ENCODE measurements around the gene SEMA4F. TPM values are rescaled to one million over a fixed set of nuclear protein-coding genes. Genes with fewer than 3 reads are reported as not detected.

Gene SEMA4F
- total RNA-seq, 1 experiment from 2014 or later = 7.6 TPM

DNA sequence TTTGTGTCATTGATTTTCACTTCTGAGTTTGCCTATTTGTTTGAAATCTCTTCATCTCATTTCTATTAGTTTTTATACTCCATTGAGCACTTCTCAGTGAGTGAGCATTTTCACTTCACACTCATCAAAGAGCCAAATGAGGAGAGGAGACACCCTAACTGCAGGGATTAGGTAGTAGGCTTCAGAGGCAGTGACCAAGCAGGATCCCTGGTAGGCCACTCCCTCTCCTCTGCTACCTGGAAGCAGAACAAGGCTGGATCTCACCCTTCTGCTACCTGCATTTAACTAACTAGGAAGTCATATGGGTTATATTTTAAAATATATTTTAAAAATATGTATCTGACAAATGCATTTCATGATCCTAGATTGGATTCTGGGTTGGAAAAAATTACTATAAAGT is 52.7 kb downstream of the SEMA4F start:
- no peak for DNase-seq
- Histone ChIP-seq H3K4me1 (no peaks in the 10 kb centered on the region), H3K36me3 (ENCODE audit: control insufficient read depth, insufficient read depth, low read length) (no peaks in the 10 kb centered on the region), H3K9me3 (no peaks in the 10 kb centered on the region), H3K27me3 (replicated peaks; ENCODE audit: control insufficient read depth, insufficient read depth, low read length) (no peaks in the 10 kb centered on the region), H3K4me3 (ENCODE audit: low read depth, low read length) (no peak overlapping the region)
- H3K36me3 Mint-ChIP-seq (ENCODE audit: insufficient read depth, unreplicated experiment) = no peaks in the 10 kb centered on the region
- TF ChIP-seq, protein P1, sequence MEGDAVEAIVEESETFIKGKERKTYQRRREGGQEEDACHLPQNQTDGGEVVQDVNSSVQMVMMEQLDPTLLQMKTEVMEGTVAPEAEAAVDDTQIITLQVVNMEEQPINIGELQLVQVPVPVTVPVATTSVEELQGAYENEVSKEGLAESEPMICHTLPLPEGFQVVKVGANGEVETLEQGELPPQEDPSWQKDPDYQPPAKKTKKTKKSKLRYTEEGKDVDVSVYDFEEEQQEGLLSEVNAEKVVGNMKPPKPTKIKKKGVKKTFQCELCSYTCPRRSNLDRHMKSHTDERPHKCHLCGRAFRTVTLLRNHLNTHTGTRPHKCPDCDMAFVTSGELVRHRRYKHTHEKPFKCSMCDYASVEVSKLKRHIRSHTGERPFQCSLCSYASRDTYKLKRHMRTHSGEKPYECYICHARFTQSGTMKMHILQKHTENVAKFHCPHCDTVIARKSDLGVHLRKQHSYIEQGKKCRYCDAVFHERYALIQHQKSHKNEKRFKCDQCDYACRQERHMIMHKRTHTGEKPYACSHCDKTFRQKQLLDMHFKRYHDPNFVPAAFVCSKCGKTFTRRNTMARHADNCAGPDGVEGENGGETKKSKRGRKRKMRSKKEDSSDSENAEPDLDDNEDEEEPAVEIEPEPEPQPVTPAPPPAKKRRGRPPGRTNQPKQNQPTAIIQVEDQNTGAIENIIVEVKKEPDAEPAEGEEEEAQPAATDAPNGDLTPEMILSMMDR (IDR thresholded peaks at IDR 0.05; ENCODE audit: insufficient read depth in 1 of 2, low read depth in 1 of 2, low read length in 1 of 2, severe bottlenecking in 1 of 2, unreplicated experiment in 1 of 2) = no peak
- no peak overlapping the region for H3K27ac Mint-ChIP-seq (ENCODE audit: unreplicated experiment)
- no peak overlapping the region for H3K4me3 Mint-ChIP-seq (ENCODE audit: unreplicated experiment)
- CTCF ChIA-PET = no interaction called here
- H3K4me1 Mint-ChIP-seq (ENCODE audit: low read depth, unreplicated experiment) = peaks cover 7% of the 10 kb centered on the region
- no peaks in the 10 kb centered on the region for H3K9me3 Mint-ChIP-seq (ENCODE audit: unreplicated experiment)
- intact Hi-C loops (cut with micrococcal nuclease; ENCODE audit: unreplicated experiment) = no loop called here
- H3K27me3 Mint-ChIP-seq (ENCODE audit: insufficient read depth, unreplicated experiment) = peaks cover 4% of the 10 kb centered on the region
- POLR2A ChIA-PET = no interaction called here
- BruUV-seq (replicated peaks) = no TSS peak

DNA sequence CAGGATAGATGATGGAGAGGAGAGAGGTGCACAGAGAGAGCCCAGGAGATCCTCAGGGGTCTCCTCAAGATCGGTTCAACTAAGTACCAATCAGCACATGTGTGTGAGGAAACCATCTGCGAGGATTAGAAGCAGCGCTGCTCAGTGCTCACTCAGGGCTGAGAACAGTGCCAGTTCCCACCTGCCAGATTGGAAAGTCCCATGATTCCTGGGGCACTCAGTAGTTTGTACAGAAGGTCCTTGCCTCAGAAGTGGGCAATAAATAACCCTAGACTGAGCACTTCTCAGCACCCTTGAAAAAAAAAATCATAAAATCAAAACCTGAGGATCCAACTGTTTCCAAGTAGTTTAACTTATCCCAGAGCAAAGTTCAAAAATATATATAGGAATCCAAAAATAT is 53.8 kb downstream of the SEMA4F start:
- ChIA-PET POLR2A (no interaction called here), CTCF (no interaction called here)
- H3K9me3 Mint-ChIP-seq (ENCODE audit: unreplicated experiment) = no peaks in the 10 kb centered on the region
- H3K9me3 ChIP-seq = no peaks in the 10 kb centered on the region
- H3K4me1 ChIP-seq = no peaks in the 10 kb centered on the region
- no peaks in the 10 kb centered on the region for H3K36me3 Mint-ChIP-seq (ENCODE audit: insufficient read depth, unreplicated experiment)
- H3K36me3 ChIP-seq (ENCODE audit: control insufficient read depth, insufficient read depth, low read length) = no peaks in the 10 kb centered on the region
- intact Hi-C loops (cut with micrococcal nuclease; ENCODE audit: unreplicated experiment) = no loop called here
- peaks cover 9% of the 10 kb centered on the region for H3K27me3 Mint-ChIP-seq (ENCODE audit: insufficient read depth, unreplicated experiment)
- H3K27me3 ChIP-seq (replicated peaks; ENCODE audit: control insufficient read depth, insufficient read depth, low read length) = no peaks in the 10 kb centered on the region
- no peaks in the 10 kb centered on the region for H3K4me1 Mint-ChIP-seq (ENCODE audit: low read depth, unreplicated experiment)
- no peak overlapping the region for H3K27ac Mint-ChIP-seq (ENCODE audit: unreplicated experiment)
- DNase-seq = no peak
- BruUV-seq (replicated peaks) = no TSS peak
- TF ChIP-seq, protein P1 (IDR thresholded peaks at IDR 0.05; ENCODE audit: insufficient read depth in 1 of 2, low read depth in 1 of 2, low read length in 1 of 2, severe bottlenecking in 1 of 2, unreplicated experiment in 1 of 2) = no peak
- no peak overlapping the region for H3K4me3 ChIP-seq (ENCODE audit: low read depth, low read length)
- no peak overlapping the region for H3K4me3 Mint-ChIP-seq (ENCODE audit: unreplicated experiment)

DNA sequence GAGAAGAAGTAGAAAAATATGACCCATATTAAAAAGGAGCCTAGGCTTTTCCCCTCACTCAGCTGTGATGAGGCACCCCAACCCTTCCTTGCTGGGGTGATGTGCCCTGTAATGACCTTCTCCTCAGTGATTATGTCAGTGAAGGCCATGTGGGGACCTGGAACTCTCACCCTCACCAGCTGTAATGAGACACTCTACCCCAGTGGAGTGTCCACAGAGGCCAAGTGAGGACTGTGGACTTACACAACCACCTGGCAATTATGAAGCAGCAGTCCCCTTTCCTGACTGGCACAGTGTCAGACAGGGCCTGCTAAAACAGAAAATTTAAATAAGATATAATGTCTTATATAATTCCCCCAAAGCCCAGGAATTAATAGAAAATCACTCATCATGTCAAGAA is 54.2 kb downstream of the SEMA4F start:
- DNase-seq = no peak
- Histone ChIP-seq H3K9me3 (no peaks in the 10 kb centered on the region), H3K4me3 (ENCODE audit: low read depth, low read length) (no peak overlapping the region), H3K36me3 (ENCODE audit: control insufficient read depth, insufficient read depth, low read length) (no peaks in the 10 kb centered on the region), H3K4me1 (no peaks in the 10 kb centered on the region), H3K27me3 (replicated peaks; ENCODE audit: control insufficient read depth, insufficient read depth, low read length) (no peaks in the 10 kb centered on the region)
- TF ChIP-seq, protein P1 (IDR thresholded peaks at IDR 0.05; ENCODE audit: insufficient read depth in 1 of 2, low read depth in 1 of 2, low read length in 1 of 2, severe bottlenecking in 1 of 2, unreplicated experiment in 1 of 2) = no peak
- ChIA-PET CTCF (no interaction called here), POLR2A (no interaction called here)
- Mint-ChIP-seq H3K27me3 (ENCODE audit: insufficient read depth, unreplicated experiment) (peaks cover 9% of the 10 kb centered on the region), H3K36me3 (ENCODE audit: insufficient read depth, unreplicated experiment) (no peaks in the 10 kb centered on the region), H3K4me1 (ENCODE audit: low read depth, unreplicated experiment) (no peaks in the 10 kb centered on the region), H3K4me3 (ENCODE audit: unreplicated experiment) (no peak overlapping the region), H3K27ac (ENCODE audit: unreplicated experiment) (no peak overlapping the region), H3K9me3 (ENCODE audit: unreplicated experiment) (no peaks in the 10 kb centered on the region)
- no TSS peak for BruUV-seq (replicated peaks)
- intact Hi-C loops (cut with micrococcal nuclease; ENCODE audit: unreplicated experiment) = no loop called here
